Neutrophil (primary cell): ENCODE data around the gene ZNF197.
"Not testable (repeated sequence)": the region's sequence is repeated elsewhere in the genome, so short reads cannot be mapped to it uniquely, and the experiment has no call there.

Source experiments
- H3K27ac ChIP-seq: fragments of 200-600 bp; sonication (generic); 2 replicates; pipeline ENCODE4 v1.5.1; 2016; ENCODE audit warnings: mild to moderate bottlenecking, moderate library complexity
- H3K27me3 ChIP-seq: fragments of 200-600 bp; sonication (generic); 2 replicates; pipeline ENCODE4 v1.6.0; 2016; ENCODE audit warnings: mild to moderate bottlenecking
- H3K36me3 ChIP-seq: fragments of 200-600 bp; sonication (generic); 2 replicates; pipeline ENCODE4 v1.5.1; 2017
- H3K4me1 ChIP-seq, 2 experiments: fragments of 200-600 bp in 1 of 2; sonication (generic) in 1 of 2; 1 replicate in 1 of 2; 2 replicates in 1 of 2; pipeline versions ENCODE4 v1.5.1 to v1.6.1; 2013 to 2016; ENCODE audit warnings: low read depth in 1 of 2, low read length in 1 of 2, mild to moderate bottlenecking in 1 of 2, moderate library complexity in 1 of 2; ENCODE audit not compliant: control insufficient read depth in 1 of 2, insufficient read depth in 1 of 2
- H3K4me3 ChIP-seq, 2 experiments: fragments of 200-600 bp in 1 of 2; sonication (generic) in 1 of 2; 1 replicate in 1 of 2; 2 replicates in 1 of 2; pipeline ENCODE4 v1.5.1; 2013 to 2016; ENCODE audit warnings: low read depth in 1 of 2, low read length in 1 of 2, mild to moderate bottlenecking in 1 of 2, moderate library complexity in 1 of 2
- H3K9me3 ChIP-seq: fragments of 200-600 bp; sonication (generic); 2 replicates; pipeline ENCODE4 v1.5.1; 2016
- TF ChIP-seq, protein P1 (sequence below): fragments of 200-600 bp; sonication (generic); IDR thresholded peaks from 2 replicates; pipeline ENCODE4 v1.5.1; 2016; ENCODE audit warnings: antibody characterized with exemption

Gene ZNF197

DNA sequence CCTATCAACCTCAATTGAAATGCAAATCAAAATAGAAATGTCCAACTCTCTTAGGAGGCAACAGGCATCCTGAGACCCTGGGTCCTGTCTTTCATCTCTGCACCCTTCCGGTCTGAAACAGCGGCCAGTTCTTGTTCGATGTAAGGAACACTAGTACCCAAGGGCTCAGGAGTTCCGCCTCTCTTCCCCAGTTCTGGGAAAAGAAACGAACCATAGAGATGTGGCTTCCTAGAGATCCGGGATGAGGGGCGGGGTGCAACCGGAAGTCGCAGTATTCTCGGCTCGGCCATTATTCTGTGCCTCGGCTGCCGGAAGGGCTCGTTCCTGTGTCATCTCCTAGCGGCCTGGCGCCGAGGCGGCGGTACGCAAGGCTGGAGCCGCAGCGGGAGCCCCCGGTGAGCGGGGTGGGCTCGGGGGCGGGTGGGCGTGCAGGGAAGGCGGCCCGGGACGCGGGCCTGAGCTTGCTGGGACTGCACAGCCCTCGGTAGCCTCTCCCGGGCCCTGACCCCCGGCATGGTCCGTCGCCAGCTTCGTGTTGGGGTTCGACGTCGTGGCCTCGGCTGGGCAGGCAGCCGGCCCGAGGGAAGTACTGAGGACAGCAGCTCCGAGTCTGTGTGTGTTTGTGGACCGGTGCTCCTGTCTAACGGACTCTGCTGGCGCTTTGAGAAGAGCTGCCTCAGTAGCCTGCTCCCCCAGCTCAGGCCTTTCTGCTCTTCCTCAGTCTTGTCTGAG is at the start of gene ZNF197:
Gene ZNF197 (plus strand): TSS at position 288 of the 732 bp plus-strand sequence. CDS start 4,119 bp downstream, outside the sequence.
- Histone ChIP-seq H3K27me3 (no peaks in the 10 kb centered on the region), H3K4me1 (peaks cover 6 to 13% of the 10 kb centered on the region in 2 experiments), H3K4me3 (peak within 1 kb of the TSS; percentile 73 to 77), H3K9me3 (no peaks in the 10 kb centered on the region), H3K27ac (peak within 1 kb of the TSS; percentile 82), H3K36me3 (peaks cover 7% of the 10 kb centered on the region)
- TF ChIP-seq, protein P1, sequence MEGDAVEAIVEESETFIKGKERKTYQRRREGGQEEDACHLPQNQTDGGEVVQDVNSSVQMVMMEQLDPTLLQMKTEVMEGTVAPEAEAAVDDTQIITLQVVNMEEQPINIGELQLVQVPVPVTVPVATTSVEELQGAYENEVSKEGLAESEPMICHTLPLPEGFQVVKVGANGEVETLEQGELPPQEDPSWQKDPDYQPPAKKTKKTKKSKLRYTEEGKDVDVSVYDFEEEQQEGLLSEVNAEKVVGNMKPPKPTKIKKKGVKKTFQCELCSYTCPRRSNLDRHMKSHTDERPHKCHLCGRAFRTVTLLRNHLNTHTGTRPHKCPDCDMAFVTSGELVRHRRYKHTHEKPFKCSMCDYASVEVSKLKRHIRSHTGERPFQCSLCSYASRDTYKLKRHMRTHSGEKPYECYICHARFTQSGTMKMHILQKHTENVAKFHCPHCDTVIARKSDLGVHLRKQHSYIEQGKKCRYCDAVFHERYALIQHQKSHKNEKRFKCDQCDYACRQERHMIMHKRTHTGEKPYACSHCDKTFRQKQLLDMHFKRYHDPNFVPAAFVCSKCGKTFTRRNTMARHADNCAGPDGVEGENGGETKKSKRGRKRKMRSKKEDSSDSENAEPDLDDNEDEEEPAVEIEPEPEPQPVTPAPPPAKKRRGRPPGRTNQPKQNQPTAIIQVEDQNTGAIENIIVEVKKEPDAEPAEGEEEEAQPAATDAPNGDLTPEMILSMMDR, result no peak

DNA sequence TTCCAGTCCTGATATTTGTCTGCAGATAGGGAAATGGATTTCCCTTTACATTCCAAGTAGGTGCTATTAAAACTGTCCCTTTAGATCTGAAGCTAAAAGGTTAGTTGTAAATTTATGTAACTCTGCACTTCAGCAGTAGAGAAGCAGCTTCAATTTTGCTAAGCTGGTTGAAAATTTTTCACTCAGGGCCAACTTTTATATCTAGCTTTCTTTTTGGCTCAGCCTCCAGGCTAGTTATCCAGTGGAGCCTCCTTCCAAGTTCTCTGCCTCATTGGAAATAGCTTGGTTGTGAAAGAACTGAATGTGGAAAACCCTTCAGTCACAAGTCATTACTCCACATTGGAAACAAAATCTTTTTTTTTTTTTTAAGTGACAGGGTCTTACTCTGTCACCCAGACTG is 48.2 kb upstream of the ZNF197 start:
- H3K4me3 ChIP-seq, result no peak overlapping the region
- H3K4me1 ChIP-seq, result no peaks in the 10 kb centered on the region
- no peaks in the 10 kb centered on the region for H3K36me3 ChIP-seq
- H3K9me3 ChIP-seq, result peaks cover 7% of the 10 kb centered on the region
- TF ChIP-seq, protein P1, result no peak
- no peak overlapping the region for H3K27ac ChIP-seq
- H3K27me3 ChIP-seq, result peaks cover 11% of the 10 kb centered on the region

DNA sequence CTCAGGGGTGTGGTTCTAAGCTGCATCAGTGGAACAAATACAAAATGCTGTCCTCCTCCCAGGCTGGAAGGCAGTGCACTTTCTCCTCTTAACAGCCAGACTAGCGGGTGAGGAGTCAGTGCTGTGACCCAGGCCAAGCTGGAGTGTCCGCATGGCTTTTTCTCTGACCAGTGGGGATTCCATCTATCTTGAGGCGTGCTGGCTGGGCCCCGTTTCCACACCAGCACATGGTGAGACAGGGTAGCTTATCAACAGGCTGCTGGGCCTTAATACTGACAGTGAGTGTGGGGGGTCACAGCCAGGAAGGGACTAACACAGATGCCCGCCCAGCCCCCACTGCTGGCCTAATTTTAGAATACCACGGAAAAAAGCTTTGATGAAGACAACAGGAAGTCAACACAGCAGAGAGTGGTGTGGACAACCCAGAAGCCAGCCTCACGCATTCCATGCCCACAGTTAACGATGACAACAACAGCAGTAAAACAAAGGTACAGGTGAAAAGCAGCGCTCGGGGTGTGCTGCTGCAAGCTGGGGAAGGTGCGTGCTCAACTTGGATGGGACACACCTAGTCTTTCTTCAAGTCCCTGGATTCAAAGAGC is 47.4 kb upstream of the ZNF197 start:
- not testable (repeated sequence) for H3K4me1 ChIP-seq, H3K36me3 ChIP-seq, H3K27ac ChIP-seq, H3K4me3 ChIP-seq, H3K9me3 ChIP-seq
- H3K27me3 ChIP-seq, result peaks cover 20% of the 10 kb centered on the region

DNA sequence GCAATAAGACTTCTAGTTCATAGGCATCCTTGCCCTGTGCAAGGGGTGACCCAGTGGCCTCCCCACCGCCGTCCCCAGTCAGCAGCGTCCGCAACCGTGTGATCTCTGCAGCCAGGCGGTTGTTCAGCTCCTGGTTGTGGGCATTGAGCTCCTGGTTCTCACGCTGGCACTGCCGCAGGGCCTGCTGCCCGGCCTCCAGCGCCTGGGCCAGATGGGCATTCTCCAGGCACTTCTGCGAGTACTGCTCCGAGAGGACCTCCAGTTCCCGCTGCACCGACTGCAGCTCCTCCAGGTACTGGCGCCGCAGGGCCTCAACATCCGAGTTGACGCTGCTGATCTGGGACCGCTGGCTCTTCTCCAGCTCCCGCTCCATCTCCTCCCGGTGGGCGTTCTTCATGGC is 46.5 kb upstream of the ZNF197 start:
- not testable (repeated sequence) for H3K27ac ChIP-seq, H3K9me3 ChIP-seq, H3K4me3 ChIP-seq, H3K4me1 ChIP-seq, H3K36me3 ChIP-seq
- peaks cover 28% of the 10 kb centered on the region for H3K27me3 ChIP-seq

DNA sequence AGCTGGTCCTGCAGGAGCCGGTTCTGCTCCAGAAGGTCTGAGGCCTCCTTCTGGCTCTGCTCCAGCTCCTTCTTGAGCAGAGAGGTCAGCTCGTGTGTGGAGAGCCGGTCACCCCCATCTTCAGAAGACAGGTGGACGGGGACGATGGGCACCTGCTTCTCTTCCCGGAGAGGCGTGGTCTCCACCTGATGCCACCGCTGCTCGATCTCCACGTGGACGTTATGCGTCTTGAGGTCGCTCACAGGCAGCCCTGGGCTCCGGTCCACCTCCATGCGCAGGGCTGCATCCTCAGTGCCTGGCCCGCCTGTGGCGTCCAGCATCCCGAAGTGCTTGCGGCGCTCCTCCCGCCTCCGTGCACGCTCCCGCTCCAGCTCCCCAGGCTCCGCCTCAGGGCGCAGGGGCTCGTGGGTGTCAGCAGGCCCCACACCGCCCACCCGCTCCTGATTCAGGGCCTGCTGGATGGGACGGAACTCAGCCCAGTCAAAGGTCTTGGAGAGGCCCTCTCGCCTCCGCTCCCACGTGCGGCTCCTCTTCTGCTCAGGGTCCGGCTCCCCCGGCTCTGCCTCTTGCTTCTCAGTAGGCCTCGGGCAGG is 45.8 kb upstream of the ZNF197 start:
- not testable (repeated sequence) for H3K4me1 ChIP-seq, H3K27ac ChIP-seq, H3K9me3 ChIP-seq, H3K4me3 ChIP-seq, H3K36me3 ChIP-seq
- H3K27me3 ChIP-seq, result peaks cover 35% of the 10 kb centered on the region

DNA sequence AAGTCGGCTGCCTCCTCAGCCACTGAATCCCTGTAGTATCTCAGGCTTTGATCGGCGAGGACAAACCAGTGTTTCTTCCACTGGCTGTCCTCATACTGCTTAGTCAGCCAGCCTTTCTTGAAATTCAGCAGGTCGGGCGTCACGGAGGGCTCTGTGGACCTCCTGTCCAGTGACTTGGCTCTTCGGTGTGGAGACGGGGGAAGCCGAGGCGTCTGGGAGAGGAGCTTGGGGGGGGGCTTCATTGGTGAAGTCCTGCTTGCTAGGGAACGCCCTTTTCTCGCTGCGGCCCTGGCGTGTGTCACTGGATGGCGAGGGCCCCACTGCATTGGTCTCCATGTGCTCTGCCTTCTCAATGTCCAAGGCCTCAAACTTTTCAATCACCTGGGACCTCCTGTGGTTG is 45.1 kb upstream of the ZNF197 start:
- H3K4me1 ChIP-seq, H3K9me3 ChIP-seq, H3K4me3 ChIP-seq, H3K36me3 ChIP-seq, H3K27ac ChIP-seq: not testable (repeated sequence)
- peaks cover 43% of the 10 kb centered on the region for H3K27me3 ChIP-seq

DNA sequence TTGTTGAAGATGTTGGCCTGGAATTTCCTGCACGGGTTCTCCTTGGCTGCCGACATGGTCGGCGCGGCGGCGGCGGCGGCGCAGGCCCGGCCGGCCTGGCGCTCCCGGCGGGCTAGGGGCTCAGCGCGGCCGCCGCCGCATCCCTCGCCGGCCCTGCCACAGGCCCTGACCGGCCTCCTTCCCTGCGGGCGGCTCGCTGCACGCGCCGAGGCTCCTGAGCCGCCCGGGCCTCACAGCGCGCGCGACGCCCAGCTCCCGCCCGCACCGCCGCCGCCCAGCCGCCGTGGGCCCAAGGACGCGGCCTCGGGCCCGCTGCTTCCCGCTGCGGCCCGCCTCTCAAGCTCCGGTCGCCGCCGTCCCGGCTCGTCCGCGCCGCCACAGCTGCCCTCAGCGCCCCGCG is 43.9 kb upstream of the ZNF197 start:
- H3K36me3 ChIP-seq, H3K9me3 ChIP-seq, H3K4me1 ChIP-seq, H3K4me3 ChIP-seq, H3K27ac ChIP-seq: not testable (repeated sequence)
- H3K27me3 ChIP-seq, result peaks cover 47% of the 10 kb centered on the region
